NCI-H748 treated with DMSO at 0.1 percent for 48 hours (cell line): ENCODE results near the gene SNED1.

ENCODE experiments used
- DNase-seq: peaks from one replicate; lab custom pipeline; 2025; lab: John Stamatoyannopoulos, UW

Gene SNED1

DNA sequence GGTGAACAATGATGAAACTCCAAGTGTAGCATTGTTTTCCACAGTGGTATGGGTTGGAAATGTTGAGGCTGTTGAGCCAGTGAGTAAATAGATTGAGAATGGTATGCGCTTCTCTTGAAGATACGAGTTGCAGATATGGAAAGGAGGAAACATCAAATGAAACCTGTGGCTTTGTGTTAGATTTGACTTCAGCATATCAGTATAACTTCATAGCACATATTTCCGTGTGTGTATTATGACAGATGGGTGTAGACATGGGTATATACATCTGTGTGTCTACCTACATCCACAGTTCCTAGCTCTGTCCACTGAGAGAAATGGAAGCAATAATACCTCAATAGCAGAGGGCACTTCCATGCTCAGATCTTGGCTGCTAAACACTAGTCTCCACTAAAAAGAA is 8.0 kb downstream of the SNED1 start:
- no peak for DNase-seq

DNA sequence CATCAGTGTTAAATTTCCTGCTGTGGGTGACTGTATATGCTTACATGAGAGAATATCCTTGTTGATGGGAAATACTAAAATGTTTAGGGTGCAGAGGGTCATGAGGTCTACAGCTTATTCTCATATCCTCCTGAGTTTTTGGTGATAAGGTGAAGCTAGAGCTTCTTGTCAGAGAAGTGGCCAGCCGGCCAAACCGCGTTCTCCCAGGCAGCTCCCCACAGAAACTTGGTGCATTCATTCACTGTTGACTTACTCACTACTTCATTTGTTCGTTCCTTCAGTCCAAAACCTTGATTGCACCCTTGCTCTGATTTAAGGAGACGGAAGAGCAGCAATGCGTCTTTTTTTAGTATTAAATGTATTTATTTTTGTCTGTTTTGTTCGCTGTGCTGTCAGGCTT is 8.7 kb downstream of the SNED1 start:
- no peak for DNase-seq

DNA sequence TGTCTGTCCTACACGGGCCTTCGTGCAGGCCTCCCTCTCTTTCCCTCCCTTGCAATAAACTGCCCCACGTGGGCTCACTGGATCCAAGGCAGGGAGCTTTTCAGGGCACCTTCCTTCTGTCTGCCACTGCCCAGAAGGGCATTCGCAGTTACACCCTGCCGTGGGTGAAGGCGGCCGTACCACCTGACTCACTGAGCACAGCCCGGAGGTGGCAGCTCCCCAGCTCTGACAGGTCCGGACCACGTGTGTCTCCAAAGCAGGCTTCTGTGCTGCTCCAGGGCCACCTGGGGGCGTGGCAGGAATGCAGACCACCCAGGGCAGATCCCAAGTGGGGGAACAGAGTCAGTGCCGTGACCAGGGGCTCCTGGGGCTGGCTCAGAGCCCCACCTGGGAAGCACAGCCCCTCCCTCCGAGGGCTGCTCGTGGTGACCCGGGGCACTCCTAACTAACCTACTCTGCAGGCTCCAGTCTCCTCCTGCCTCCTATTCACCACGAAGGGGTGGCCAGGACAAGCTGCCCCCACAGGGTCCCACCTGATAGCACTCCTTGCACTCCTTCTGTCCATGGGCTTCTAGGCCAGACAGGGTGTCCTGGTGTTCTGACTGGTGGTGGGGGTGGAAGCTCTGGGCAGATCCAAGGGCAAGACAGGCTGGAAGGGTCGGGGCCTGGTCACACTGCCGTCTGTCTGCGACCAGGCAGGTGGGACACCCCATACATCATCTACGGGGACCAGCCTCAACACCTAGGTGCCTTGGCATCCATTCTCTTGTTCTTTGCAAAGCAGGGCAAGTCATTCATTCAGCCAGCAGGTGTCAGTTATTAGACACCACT is 9.7 kb downstream of the SNED1 start:
- DNase-seq: no peak

DNA sequence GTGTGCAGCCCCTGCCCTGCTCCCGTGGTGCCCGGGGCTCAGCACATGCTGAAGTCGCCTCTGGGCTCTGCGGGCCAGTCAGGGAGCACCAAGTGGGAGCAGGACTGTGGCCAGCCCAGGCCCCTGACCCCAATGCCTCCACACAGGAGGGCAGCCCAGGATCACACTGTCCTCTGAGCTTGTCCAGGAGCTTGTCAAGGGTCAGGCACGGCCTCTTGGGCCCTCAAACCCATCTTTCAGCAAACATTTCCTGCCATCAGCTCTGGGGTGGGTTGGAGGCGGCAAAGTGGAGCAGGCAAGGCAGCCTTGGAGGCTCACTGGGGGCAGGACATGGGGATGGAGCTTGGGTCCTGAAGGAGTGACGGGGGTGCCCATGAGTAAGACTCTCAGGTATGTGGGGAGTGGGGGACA is 10.3 kb downstream of the SNED1 start:
- no peak for DNase-seq

DNA sequence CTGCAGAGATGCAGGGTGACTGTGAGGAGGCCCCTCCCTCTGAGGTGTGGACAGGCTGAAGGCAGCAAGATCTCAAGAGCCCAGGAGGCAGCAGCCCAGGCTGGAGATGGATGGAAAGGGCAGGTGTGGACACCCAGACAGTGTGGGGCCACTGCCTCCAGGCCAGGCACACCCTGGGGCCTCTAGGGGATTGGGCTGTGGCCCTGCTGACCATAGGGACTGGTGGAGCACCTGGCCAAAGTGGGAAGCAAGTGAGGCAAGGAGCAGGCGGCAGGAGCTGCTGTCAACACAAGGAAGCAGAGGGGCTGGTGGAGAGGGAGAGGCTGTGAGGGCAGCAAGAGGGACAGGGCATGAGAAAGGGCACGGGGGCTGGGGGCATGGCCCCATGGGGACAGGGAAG is 10.8 kb downstream of the SNED1 start:
- DNase-seq: no peak

DNA sequence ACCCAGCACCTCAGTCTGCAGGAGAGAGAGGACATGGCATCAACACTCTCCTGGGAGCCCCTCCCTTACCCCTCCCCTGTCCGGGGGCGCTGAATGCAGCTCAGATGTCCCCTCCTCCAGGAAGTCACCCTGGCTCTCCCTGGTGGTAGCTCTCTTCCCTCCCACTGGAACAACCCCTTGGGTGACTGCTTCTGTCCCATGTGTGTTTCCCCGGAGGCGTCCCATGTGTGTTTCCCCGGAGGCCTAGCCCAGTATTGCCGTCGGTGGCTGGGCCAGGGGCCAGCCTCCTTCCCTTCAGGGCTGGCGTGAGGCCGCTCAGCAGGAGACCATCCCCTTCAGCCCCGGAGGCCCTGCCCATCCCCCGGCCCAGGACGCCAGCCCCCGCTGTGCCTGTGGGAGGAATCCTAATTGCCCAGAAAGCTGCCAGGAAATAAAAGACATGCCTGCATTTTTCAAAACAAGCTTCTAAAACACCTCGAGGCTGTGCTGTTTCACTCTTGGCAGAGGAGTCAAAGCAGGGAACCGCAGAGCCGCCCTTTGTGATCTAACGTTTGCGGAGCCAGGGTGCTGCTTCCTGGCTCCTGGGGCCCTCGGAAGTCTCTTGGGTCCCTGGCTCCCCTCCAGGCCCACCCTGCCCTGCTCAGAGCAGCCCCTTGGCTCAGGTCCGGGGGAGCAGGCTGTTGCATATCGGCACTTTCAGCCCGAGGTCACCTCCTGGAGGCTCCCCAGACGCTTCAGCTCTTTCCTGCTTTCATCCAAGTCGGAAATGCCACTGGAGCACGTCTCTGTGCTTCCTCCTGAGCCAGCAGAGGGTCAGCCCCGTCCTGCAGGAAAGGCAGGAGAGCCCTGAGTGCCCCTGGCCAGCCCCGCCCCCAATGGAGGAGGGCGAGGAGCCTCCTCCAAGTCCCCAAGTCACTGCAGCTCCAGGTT is 11.4 kb downstream of the SNED1 start:
- no peak for DNase-seq

DNA sequence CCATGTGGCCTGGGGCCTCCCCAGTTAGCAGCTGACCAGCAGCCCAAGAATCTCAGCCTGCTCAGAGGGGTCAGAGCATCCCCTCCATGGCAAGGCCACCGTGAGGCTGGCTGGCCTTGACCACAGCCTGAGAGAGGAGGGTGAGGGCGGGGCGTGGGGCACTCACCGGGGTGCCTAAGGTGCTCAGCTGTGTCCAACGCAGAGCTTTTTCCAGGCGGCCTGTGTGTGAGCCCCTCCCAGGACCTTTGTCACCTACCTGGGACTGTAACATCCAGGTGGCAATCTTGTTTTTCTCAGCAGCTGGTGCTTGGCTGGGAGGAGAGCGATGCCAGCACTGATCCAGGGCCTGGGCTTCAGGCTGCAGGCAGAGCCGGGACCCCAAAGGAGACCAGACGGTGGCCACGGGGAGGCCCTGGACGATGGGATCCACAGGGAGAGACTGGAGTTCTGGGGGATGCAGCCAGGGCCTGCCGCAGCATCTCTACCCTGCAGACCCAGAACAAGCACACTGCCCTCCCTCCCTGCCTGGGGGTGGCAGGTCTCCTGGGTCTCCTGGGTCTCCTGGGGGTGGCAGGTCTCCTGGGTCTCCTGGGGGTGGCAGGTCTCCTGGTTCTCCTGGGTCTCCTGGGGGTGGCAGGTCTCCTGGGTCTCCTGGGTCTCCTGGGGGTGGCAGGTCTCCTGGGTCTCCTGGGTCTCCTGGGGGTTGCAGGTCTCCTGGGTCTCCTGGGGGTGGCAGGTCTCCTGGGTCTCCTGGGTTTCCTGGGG is 12.3 kb downstream of the SNED1 start:
- DNase-seq: no peak

DNA sequence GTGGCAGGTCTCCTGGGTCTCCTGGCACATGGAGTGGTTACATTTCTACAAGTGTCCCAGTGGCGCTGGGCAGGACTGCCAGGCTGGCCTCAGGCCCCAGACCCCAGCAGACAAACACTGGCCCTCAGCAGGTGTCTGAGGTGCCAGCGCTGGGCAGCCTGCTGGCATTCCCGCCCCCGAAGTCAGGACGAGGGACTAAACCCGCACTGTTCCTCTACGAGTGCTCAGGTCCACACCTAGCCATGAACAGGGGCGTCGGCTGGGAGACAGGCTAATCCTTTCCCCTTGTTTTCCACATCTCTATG is 12.8 kb downstream of the SNED1 start:
- no peak for DNase-seq

DNA sequence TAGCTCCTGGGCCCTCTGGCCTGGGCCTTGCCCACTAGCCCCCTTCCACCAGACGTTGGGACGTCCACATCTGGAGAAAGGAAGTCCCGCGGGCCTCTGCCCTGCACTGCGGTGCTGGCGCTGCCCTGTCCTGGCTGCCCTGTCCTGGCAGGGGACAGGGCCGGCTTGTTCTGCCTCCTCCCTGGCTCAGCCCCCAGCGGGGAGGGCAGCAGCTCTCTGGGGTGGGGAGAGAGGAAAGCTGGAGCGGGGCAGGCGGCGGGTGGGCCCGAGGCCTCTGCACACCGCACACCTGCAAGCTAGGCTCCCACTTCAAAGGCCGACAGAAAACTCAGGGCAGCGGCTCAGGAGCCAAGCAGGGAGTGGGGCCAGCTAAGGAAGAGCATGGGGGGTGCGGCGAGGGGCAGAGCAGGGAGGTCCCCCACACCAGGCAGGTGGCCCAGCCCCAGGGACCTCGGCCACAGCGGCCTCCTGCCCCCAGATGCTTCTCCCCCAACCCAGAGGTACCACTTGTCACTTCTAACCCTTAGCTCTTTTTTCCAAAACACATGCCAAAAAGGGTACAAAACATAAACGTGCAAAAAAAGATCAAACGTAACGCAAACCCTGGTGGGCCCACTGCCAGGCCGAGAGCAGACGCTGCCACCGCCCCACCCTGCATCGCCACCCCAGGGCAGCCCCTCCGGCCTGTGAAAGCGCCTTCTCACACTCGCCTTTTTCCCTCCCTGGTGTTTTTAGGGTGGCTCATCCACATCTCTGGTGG is 13.5 kb downstream of the SNED1 start:
- DNase-seq: no peak

DNA sequence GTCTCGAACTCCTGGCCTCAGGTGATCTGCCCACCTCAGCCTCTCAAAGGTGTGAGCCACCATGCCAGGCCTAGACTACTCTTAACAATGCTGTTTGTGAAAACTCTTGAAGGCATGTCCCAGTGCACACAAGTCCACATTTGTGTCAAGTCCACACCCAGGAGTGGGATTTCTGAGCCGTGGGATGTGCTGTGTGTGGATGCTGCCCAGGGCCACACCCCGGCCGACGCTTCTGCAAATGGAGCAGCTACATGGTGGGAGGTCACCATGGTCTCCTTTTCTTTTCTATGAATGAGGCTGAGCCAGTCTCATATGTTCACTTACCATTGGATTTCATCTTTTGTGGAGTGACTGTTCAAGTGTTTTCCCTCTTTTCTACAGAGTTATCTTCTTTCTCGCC is 15.8 kb downstream of the SNED1 start:
- DNase-seq: no peak

DNA sequence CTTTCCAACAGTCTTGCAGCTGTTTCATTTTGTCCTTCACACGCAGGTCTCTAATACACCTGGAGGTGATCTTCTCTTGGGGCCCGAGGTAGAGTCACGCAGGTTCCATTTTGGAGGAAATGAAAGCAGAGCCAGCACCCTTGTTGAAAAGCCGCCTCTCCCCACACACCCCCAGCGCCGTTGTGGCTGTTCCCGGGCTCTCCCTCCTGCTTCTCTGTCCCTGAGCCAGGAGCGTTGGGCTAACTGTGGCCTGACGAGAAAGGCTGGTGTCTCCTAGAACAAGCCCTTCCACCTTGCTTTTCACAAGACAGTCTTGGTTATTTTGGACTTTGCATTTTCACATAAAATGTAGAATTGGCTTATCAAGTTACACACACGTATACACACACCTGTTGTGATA is 16.3 kb downstream of the SNED1 start:
- no peak for DNase-seq

DNA sequence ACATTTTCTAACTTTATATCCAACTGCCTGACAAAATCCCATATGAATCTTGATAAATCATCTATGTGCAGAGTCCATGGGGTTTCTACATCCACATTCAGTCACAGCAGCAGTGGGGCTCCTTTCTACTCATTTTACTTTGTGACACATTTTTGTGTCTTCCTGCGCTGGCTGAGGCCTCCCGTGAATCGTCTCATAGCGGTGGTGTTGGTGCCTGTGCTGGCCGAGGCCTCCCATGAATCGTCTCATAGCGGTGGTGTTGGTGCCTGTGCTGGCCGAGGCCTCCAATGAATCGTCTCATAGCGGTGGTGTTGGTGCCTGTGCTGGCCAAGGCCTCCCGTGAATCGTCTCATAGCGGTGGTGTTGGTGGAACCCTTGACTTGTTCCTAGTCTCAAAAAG is 17.0 kb downstream of the SNED1 start:
- DNase-seq: no peak

DNA sequence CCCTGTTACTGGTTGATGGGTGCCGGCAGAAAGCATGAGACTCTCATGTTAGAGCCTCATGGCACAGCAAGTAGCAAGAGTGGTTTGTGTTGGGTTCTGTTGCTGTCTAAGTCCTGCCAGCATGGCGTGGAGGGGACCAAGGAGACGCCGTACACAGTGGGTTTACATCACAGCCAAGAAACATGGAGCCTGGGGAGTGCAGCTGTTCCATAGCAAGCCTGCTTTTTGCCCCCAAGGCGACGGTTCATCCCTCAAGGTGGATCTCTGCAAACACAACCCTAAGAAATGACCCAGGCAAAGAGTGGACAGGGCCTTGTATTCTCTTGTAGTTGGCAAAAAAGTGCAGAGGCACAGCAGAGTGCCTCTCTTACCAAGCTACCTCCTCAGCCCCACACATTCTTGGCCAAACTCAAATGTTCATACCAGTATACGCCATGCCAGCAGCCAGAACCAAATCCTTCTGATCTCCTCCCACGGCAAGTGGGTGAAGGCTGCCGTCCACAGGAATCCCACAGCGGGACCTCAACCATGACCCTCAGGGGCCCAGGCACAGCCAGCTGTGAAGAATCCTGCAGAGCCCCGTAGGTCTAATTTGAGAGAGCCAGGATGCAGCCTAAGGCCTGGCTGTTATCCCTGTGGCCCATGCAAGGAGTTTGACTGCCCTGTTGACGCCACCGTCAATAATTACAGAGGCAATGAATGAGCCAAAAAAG is 19.0 kb downstream of the SNED1 start:
- no peak for DNase-seq

DNA sequence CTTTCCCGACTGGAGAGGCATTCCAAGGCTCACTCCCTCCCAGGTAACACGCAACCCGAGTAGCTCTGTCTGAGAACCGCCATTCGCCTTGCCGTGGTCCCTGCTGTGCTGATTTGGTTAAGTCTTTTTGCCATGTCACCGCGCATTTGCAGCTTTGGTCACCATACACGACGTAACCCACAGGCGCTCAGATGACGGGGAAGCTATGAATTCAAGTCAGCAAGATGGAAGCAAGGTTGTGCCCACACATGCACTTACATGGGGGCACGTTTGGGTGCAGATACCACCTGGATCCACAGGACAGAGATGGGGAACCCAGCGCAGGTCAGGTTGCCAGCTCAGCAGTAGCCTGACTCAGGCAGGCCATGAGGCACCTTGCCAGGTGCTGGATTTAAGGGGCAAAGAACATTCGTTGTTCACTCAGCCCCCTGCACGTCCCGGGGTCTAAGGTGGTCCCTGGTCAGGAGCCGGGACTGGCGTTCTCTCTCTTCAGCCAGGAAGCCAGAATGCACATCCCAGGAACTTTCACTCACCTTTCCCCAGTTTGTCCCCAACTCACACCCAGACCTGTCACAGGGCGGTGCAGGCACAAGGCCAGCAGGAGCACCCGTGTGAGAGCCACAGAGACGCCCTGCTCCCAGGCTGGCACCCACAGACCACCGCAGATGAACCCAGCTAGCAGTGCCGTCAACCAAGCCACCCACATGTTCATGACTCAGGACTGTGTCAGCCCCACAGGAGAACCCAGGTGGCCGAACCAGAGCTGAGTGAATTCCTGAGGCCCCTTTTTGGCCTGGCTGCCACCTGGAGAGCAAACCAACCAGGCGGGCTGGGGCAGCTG is 19.9 kb downstream of the SNED1 start:
- DNase-seq: no peak

DNA sequence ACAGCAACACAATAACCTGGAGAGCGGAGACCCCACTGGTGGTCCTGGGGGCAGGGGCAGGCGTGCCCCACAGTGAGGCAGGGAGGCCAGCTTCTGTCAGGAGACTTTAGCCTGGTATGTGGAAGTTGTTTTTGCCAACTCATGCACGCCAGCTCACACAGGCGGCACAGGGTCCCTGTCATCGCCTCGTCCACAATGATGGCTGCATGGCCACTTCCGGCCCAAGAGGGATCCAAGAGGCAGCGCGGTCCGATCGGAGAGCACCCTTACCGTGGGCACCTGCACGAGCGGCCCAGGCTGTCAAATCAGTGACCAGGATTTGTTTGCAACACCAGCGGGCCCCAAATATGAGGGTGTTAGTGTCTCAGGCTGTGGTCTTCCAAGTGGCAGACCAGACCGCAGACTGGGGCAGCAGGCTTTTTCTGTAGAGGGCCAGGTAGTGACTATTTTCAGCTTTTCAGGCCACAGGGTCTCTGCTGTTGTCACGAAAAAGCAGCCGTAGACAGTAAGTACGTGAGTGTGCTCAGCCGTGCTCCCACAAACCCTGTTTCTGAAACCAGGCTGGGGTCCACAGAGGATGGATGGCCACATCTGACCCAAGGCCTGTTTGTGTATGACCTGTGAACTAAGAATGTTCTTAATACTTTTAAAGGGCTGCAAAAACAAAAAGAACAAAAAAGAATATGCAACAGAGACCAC is 21.2 kb downstream of the SNED1 start:
- no peak for DNase-seq

DNA sequence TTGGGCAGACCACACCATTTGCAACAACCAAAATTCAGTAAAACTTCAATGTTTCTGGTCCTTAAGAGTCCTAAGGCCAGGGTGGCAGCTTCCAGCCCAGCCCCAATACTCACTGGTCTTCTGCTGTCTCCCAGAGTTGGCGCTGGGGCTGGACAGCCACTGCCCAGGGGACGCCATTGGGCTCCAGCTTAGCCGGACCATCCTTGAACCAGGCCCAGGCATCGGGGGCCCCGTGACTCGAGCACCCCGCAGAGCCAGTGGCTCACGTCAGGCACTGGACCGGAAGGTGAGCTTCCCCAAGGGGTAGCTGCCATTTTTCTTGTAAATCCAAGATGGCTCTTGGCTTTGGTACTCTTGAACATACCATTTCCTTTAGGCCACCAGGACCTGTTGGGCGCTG is 21.8 kb downstream of the SNED1 start:
- no peak for DNase-seq

DNA sequence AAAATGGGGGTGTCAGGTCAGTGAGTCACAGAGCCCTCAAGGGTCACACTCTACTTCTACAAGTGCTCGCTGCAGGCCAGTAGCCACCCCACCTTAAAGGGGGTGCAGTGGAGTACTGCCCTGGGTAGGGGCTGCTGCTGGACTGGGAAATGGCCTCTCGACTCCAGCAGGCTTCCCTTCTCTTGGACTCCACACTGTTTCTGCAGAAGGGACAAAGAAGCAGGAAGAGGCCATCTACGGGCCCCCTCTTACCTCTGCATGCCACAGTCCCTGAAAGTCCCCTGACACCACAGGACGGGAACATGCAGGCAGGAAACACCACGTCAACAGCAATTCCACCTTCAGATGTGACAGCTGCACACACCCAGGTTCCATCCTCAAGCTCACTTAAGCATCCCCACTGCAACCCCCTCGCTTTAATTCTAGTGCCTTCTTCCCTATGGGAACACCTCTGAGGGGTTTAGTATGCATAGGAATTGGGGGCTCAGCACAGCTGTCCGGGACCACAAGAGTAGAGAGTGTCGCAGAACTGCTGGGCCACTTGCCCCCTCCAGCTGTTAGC is 22.3 kb downstream of the SNED1 start:
- DNase-seq: no peak

DNA sequence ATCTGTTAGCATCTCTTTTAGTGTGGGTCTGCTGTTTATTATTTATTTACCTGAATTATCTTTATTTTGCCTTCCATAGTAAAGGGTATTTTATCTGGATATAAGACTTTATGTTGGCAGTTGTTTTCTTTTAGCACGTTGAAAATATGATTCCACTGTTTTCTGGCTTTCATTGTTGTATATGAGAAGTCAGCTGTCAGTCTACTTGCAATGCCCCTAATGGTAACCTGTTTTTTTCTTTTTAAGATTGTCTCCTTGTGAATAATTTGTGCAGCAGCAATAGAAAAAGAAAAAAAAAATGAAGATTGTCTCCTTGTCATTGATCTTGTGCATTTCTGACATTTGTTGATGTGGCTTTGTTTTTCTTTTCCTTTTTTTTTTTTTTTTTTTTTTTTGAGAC is 27.2 kb downstream of the SNED1 start:
- no peak for DNase-seq

DNA sequence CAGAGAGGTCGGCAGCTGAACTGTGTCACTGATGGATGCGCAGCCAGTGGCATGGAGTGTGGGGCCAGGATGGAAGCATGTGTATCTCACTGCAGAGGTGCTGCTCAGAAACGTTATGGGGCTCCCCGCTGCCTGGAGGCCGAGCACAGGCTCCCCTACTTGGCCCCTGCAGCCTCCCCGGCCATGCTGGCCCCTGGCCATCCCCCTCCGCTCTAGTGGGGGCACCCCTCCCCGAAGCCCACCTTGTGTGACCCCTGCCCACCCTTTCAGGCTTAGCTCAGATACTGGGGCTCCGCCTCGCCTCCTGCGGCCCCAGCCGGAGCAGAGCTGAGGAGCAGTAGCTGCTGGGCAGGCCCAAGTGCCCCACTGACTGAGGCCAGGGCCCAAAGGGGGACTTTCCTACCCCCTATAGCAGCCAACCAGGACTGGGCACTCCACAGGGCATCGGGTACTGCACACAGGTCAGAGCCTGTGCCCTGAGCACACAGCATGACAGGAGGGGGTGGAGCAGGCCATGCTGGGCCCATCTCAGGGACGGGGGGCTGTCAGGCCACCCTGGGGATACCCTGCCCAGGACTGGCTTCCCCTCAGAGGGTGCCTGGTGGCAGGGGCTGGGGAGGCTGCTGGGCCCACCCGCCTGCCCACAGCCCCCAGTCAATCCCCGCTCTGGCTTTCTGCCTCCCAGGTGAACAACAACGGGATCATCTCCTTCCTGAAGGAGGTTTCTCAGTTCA is 31.3 kb downstream of the SNED1 start:
- no peak for DNase-seq
